GM18508 (cell line): ENCODE results near the gene OR2A14.
"Not testable (repeated sequence)": the region's sequence is repeated elsewhere in the genome, so short reads cannot be mapped to it uniquely, and the experiment has no call there.

ENCODE experiments used
- ATAC-seq: cut with Tn5 transposase; IDR thresholded peaks from one replicate; pipeline ENCODE4 v1.9.1; 2021; ENCODE audit warnings: moderate number of reproducible peaks; ENCODE audit not compliant: insufficient read depth, unreplicated experiment

The OR2A14 gene

DNA sequence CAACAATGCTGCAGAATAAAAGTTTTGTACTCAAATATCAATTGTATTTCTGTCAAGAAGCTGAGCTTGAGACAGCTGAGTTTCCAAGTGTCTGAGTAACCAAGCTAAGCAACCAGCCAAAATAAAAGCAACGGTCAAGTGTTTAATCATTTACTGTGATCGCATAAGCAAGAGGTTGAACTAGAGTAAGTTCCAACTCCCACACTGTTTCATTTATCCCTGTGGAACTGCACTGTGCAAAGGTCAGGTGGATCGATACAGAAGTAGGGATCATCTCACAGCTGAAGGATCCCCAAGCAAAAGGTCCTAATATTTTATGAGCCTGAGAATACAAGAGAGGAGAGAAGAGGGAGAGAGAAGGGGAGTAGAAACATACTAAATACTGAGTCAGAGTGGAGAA, 21.4 kb downstream of the OR2A14 start:
- no peak for ATAC-seq

DNA sequence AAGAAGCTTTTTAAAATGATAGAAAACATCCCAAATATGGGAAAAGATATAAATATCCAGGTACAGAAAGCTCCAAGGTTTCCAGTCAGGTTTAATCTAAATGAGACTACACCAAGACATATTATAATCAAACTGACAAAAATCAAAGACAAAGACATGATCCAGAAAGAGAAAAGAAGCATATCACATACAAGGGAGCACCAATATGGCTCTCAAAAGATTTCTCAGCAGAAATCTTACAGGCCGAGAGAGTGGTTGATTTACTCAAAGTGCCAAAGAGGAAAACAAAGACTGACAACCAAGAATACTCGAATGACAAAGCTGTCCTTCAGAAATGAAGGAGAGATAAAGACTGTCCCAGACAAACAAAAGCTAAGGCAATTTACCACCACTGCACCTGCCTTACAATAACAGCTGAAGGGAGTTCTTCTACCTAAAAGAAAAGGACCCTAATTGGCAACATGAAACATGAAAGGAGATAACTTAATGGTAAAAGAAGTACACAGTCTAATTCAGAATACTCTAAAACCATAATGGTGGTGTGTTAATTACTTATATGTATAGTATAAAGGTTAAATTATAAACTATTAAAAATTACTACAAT, 25.4 kb downstream of the OR2A14 start:
- no peak for ATAC-seq

DNA sequence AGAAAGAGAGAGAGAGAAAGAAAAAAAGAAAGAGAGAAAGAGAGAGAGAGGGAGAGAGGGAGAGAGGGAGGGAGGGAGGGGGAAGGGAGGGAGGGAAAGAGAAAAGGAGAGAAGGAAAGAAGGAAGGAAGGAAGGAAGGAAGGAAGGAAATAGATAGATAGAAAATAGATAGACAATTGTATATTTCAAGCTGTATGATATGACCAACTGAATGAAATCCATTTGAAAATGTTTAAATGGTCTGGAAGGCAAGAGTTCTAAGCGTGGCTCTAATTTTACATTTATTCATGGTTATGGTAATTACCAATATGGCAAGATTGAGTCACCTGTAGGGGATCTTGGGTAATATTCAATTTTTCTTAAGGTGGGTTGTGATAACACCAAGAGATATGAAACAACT, 35.9 kb downstream of the OR2A14 start:
- no peak for ATAC-seq

DNA sequence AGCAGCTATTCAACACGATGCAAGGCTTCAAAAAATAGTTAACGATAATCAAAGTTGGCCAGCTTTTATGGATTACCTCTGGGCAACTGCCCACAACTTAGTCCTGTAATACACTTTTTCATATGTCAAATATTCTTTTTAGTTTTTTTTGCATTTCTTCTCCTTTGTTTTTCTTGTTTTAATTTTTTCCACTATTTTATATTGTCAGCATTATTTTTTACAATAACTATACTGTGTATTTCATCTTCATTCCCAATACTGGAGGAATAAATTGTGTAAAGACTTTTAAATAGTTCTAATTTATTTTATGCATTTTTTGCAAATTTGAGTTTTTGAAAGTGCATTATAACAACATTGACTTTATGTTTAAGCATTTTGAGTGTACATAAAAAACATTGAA, 41.8 kb downstream of the OR2A14 start:
- no peak for ATAC-seq

DNA sequence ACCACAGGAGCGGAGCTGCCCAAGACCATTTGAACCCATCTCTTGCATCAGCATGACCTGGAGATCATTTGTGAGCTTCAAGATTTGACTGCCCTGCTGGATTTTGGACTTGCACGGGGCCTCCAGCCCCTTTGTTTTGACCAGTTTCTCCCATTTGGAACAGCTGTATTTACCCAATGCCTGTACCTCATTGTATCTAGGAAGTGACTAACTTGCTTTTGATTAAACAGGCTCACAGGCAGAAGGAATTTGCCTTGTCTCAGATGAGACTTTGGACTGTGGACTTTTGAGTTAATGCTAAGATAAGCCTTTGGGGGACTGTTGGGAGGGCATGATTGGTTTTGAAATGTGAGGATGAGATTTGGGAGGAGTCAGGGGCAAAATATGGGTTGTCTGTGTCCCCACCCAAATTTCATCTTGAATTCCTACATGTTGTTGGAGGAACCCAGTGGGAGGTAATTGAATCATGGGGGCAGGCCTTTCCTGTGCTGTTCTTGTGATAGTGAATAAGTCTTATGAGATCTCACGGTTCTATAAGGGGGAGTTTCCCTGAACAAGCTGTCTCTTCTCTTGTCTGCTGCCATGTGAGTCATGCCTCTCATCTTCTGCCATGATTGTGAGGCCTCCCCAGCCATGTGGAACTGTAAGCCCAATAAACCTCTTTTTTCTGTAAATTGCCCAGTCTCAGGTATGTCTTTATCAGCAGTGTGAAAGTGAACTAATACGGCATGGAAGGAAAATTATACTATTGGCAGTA, 48.8 kb downstream of the OR2A14 start:
- not testable (repeated sequence) for ATAC-seq

DNA sequence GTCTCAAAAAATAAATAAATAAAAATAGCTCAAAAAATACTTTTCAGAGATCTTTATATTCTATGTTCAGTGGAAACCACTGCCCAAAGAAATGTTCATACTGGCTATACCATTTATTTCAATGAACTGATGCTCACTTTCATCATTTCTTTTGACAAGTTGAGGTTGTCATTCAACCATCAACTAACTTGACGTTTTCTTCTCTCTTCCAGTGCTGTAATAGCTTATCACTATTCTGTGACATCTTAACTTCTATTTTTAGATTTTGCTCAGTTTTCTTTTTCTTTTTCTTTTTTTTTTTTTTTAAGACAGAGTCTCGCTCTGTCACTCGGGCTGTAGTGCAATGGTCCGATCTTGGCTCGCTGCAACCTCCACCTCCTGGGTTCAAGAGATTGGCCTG, 51.6 kb downstream of the OR2A14 start:
- ATAC-seq, result no peak

DNA sequence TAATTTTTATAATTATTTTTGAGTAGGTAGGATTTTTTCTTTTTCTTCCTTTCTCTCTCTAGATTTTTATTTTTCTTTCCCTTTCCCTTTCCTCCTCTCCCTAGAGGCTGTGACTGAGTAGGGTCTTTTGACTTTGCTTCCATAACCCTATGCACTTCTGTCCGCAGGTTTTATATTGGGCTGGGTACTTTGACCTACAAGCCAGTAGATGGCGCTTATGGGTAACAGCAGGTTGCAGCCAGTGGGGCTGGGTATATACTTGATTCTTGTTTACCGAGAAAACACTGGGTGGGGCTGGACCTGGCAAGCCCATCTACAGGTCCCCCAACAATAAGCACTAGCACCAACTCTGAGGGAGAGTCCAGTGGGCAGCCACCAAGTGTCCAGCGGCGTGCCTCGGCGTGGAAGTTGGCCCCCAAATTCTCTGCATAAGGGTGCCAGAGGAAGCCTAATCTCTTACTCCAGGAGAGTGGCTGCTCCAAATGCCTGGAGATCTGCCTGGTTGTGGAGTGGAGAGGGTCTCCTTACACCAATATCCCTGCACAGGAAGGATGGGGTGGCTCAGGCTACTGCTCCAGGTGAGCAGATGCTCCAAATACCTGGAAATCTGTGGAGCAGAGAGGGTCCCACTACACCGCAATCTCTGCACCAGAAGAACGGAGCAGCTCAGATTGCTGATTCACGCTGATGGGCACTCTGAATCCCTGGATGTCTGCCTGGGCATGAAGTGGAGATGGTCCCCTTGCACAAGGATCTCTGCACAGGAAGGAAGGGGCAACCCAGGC, 55.6 kb downstream of the OR2A14 start:
- peak; percentile 92 for ATAC-seq

DNA sequence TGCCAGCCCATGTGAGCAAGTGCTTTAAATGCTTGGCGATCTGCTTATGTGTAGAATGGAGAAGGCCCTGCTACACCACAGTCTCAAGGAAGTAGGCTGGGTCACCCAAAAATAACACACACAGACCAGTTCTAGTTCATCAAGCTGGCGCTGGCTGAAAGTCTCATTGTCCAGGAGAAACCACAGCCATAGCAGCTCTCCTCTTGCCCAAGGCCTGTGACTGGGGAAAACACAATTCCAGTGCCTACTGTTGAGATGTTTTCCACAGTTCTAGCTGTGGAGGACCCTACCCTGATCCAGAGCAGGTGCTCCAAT, 56.1 kb downstream of the OR2A14 start:
- not testable (repeated sequence) for ATAC-seq
